GM19395 (cell line): ENCODE measurements around the gene JAKMIP3.

Experiments used
- ATAC-seq: cut with Tn5 transposase; IDR thresholded peaks from one replicate; pipeline ENCODE4 v1.9.1; 2021; ENCODE audit warnings: mild to moderate bottlenecking, moderate library complexity; ENCODE audit not compliant: unreplicated experiment

JAKMIP3 gene

GRCh38 chr10:132043861-132044695 is 21.7 kb upstream of the JAKMIP3 start:
- ATAC-seq: no peak

DNA sequence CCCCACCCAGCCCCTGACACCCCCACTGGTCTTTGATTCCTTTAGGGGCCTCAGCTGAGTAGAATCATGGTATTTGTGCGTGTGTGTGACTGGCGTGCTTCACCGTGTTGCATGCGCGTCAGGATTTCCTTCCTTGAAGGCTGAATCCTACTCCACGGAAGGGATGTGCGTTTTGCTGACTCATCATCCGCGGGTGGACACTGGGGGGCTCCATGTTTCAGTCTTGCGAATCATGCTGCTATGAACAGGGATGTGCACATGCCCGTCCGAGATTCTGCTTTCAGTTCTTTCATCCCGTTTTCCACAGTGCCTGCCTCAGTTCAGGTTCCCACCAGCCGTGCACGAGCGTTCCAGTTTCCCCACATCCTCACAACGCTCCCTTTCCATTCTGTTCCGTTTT is 20.9 kb upstream of the JAKMIP3 start:
- no peak for ATAC-seq

DNA sequence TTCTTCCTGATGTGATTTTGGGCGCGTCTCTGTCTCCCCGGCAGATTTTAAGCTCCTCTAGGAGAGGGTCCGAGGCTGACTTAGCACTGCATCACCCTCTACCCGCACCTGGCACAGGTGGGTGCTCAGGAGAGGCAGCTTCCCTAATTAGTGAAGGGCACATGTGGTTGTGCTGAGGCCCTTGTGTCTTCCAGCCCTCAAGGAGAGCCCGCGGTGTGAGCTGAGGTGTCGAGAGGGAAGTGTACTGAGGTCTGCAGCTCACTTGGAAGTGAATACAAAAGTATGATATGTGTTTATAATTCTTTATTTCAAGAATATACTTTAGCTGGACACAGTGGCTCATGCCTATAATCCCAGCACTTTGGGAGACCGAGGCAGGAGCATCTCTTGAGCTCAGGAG is 20.4 kb upstream of the JAKMIP3 start:
- no peak for ATAC-seq

- ATAC-seq: no peak
Measured at GRCh38 chr10:132047575-132048293, 18.0 kb upstream of the JAKMIP3 start.

DNA sequence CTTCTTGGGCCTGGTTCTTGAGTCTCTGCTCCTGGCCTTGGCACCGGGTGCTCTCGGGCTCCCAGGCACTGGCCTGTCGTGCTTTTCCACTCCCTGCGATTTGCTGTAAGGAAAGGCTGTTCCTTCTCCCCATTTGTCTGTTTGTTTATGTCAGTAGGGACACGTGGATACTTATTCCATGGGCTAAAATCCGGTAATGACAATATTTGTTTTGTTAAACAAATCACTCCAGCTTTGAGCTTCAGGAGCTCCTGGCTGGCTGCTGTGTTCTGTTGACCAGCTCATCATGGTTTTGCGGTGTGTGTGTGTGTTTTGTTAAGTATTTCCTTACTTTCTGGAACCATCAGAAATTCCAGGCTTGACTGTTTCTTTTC is 17.5 kb upstream of the JAKMIP3 start:
- ATAC-seq: no peak

DNA sequence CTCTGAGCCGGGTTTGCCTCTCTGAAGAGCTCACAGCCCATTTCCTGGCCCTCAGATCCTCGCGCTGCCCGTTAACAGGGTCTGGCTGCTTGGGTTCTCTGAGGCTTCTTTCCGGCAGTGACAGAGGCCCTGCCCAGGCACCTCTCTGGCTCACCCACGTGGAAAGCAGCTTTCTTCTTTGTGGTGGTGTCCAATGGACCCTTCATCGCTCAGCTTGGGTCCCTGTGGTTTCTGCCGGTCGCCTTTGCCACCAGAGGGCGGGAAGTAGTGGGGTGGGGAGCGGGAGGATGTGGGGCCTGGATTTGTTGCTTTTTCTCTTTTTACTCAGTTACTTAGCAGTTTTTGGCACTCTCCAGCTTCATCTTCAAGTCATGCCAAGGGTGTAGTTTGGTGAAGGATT is 15.6 kb upstream of the JAKMIP3 start:
- ATAC-seq: no peak

DNA sequence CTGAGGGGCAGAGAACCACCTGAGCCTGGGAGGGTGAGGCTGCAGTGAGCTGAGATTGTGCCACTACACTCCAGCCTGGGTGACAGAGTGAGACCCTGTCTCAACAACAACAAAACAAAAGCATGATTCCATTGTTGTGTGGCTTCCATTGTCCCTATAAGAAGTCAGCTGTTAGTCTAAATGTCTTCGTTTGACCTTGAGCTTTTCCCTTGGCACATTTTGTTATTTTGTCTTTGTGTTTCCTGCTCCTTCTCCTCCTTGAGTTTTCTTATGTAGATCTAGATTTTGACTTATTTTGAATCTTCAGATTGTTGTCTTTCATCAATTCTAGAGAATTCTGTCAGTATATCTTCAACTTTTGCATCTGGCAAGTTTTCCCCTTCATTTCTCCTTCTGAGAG is 13.6 kb upstream of the JAKMIP3 start:
- ATAC-seq: no peak

- ATAC-seq: no peak
Measured at GRCh38 chr10:132054564-132054963, 11.2 kb upstream of the JAKMIP3 start.

DNA sequence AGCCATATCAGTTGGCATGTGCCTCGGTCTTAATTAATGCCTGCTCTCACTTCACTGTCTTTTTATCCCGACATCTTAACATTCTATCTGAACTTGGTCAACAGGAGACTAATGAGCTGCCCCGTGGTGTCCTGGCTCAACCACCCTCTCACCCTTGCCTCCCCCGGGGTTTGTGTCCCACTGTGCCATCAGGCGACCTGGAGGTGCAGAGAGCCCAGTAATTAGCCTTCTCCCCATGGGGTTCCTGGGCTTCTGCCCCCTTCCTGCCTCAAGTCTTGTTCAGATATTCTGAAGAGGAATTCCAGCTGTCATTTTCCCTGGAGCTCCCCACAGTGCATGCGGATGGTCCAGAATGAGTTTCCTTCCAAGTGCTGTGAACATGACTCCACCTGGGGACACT is 10.1 kb upstream of the JAKMIP3 start:
- ATAC-seq: no peak

GRCh38 chr10:132056663-132057062 is 9.1 kb upstream of the JAKMIP3 start:
- no peak for ATAC-seq

DNA sequence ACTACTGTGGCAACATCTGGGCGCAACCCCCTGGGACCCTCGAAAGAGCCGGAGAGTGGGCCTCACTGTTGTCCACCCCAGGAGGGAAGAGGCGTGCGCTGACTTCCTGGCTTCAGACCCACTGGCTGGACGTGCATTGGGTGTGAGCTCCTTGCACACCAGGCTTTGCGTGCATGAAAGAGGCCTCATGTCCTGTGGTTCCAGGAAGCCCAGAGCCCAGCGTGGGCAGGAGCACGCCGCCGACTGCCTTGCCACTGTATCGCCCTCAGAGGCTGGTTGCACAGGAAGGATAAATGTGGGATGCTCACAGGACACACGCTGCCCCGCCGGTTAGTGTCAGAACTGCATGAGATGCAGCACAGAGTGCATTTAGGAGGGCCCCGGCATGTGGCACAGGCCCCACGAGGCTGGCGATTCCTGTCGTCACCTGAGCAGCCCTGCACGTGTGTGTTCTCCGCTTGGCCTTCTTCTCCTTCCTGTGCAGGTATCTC is 8.5 kb upstream of the JAKMIP3 start:
- ATAC-seq: no peak

- ATAC-seq: no peak
Measured at GRCh38 chr10:132058111-132058745, 7.5 kb upstream of the JAKMIP3 start.

DNA sequence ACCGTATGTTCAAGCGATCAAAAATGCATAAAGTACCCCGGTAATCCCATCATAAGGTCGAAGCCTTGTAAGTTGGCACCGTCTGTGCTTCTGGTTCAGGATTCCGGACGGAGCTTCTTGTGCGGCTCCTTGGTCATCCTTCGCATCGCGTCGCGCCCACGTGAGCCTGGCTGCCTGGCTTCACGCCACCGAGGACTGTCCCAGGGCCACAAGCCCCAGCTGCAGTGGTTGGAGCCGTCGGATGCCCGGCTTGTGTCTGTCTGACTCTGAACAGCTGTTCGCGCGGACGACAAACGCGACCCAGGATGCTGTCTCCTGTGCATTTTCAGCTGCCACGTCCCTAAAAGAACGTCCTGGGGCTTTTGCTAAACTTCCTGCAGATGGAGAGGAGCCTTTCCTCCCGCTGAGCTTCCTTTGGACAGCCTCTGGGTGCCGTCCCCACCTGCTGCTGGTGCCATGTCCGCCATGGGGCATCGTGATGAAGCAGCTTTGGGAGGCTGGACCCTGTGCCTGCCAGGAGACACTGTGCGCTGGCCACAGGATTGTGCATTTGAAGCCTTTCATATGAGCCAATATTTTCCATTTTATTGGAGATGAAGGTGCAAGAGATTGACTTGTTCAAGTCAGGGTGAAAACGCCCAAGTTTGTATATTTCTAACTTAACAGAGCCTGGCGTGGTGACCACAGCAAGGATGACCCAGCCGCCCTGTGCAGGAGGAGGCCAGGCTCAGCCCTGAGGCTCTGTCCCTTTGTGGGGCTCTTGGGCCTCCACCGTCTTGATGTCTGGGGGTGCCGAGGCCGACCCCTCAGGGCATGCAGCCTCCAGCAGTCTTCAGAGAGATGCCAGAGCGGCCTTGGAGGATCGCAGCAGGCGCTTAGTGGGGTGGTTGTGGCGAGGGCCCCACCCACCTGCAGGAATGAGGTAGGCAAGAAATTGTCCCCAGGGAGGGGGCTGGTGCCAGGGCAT is 6.7 kb upstream of the JAKMIP3 start:
- no peak for ATAC-seq

- no peak for ATAC-seq
Measured at GRCh38 chr10:132059760-132060508, 5.8 kb upstream of the JAKMIP3 start.

DNA sequence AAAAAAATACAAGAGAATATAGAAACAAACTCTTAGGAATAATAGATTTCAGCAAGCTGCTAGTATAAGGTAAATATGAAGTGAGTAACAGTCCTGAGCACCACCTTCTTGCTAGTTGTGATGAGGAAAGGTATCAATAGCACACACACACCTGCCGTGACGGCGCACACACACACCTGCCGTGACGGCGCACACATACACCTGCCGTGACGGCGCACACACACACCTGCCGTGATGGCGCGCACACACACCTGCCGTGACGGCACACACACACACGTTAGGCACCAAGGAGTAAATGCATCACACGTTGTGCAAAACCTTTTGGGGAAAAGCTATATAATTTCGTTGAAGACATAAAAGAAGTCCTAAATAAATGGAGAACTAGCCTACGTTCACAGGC is 4.7 kb upstream of the JAKMIP3 start:
- no peak for ATAC-seq

- no peak for ATAC-seq
Measured at GRCh38 chr10:132061465-132061864, 4.3 kb upstream of the JAKMIP3 start.

DNA sequence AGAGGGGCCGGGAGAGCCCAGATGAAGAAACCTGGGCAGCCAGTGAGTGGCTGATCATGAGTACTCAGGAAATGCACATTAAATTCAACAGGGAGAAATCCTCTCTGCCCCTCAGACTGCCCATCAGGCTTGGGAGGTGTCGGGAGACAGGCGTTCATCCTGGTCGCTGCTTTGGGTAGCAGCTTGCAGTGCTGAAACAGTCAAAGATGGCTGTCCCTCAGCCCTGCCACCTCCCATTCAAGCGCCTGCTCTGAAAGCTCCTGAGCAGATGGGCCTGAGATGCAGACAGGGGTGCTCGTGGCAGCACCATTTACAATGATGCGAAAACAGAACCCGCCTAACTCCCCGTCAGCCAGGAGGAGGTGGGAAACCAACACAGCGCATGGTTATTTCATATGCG is 3.6 kb upstream of the JAKMIP3 start:
- no peak for ATAC-seq

DNA sequence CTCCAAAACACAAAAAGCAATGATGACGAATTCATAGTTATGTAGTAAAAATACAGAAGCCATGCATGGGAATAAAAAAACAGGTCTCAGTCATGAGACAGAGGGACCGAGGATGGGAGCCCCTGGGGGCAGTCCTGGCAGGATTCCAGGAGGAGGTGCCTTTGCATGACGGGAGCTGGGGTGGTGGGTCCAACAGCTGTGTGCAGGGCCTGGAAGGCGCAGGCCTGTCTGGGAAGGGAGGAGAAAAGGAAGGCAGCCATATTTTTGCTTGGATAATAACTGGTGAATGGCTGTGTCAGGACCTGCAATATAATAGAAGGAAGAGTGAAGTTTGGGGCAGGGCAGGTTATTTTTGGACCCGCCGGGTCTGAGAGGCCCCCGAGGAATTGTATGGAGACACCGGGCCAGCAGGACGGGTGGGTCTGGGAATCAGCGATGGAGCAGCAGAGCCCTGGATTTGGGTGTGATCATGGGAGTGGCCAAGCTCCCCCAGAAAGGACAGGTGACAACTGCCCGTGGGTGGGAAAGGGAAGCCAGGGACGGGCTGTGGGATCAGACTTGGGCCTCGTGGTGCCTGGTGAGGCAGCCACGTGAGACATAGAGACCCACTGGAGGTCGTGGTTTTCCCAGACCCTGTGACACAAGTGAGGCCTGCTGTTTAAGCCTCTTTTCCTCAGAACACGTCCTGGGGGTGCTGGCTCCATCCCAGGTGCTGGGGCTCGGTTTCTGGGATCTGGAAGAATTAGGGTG is 2.9 kb upstream of the JAKMIP3 start:
- no peak for ATAC-seq

- ATAC-seq: no peak
Measured at GRCh38 chr10:132063432-132063831, 2.3 kb upstream of the JAKMIP3 start.
